ENCODE data around the gene SBF2. TPM values are rescaled to one million over a fixed set of nuclear protein-coding genes. Genes with fewer than 3 reads are reported as not detected.

The SBF2 gene
- total RNA-seq, 2 donors from 2014 or later, result 22.8 to 23.9 TPM

GRCh38 chr11:9740202-9740883 is 553.7 kb downstream of the SBF2 start:
- Histone ChIP-seq H3K9me3 (peaks cover 0 to 11% of the 10 kb centered on the region in 2 donors), H3K4me1 (peaks cover 0 to 9% of the 10 kb centered on the region in 2 donors), H3K4me3 (no peak overlapping the region), H3K36me3 (peaks cover 57% of the 10 kb centered on the region), H3K27me3 (no peaks in the 10 kb centered on the region), H3K27ac (no peak overlapping the region)
- TF ChIP-seq CTCF (IDR thresholded peaks at IDR 0.05), result no peak
- DNase-seq (ENCODE audit: low spot score), result no peak

GRCh38 chr11:9739123-9739900 is 554.7 kb downstream of the SBF2 start:
- H3K4me1 ChIP-seq, result peaks cover 0 to 9% of the 10 kb centered on the region in 2 donors
- H3K4me3 ChIP-seq, result no peak overlapping the region
- peaks cover 0 to 14% of the 10 kb centered on the region in 2 donors for H3K9me3 ChIP-seq
- H3K36me3 ChIP-seq, result peaks cover 65% of the 10 kb centered on the region
- no peak overlapping the region for H3K27ac ChIP-seq
- TF ChIP-seq CTCF (IDR thresholded peaks at IDR 0.05), result no peak
- H3K27me3 ChIP-seq, result no peaks in the 10 kb centered on the region
- no peak for DNase-seq (ENCODE audit: low spot score)

- TF ChIP-seq CTCF (IDR thresholded peaks at IDR 0.05), result no peak
- no peak overlapping the region for H3K4me3 ChIP-seq
- H3K36me3 ChIP-seq, result peaks cover 71% of the 10 kb centered on the region
- peaks cover 0 to 14% of the 10 kb centered on the region in 2 donors for H3K9me3 ChIP-seq
- no peak for DNase-seq (ENCODE audit: low spot score)
- H3K27me3 ChIP-seq, result no peaks in the 10 kb centered on the region
- peaks cover 0 to 9% of the 10 kb centered on the region in 2 donors for H3K4me1 ChIP-seq
- no peak overlapping the region for H3K27ac ChIP-seq
Observed at GRCh38 chr11:9738707-9739106, 555.3 kb downstream of the SBF2 start.

GRCh38 chr11:9738116-9738515 is 555.9 kb downstream of the SBF2 start:
- H3K27ac ChIP-seq, result no peak overlapping the region
- peaks cover 0 to 9% of the 10 kb centered on the region in 2 donors for H3K4me1 ChIP-seq
- H3K4me3 ChIP-seq, result no peak overlapping the region
- no peak for DNase-seq (ENCODE audit: low spot score)
- peaks cover 77% of the 10 kb centered on the region for H3K36me3 ChIP-seq
- no peaks in the 10 kb centered on the region for H3K27me3 ChIP-seq
- H3K9me3 ChIP-seq, result peaks cover 0 to 14% of the 10 kb centered on the region in 2 donors
- no peak for TF ChIP-seq CTCF (IDR thresholded peaks at IDR 0.05)

- no peak overlapping the region for H3K27ac ChIP-seq
- peaks cover 75% of the 10 kb centered on the region for H3K36me3 ChIP-seq
- no peak overlapping the region for H3K4me3 ChIP-seq
- H3K27me3 ChIP-seq, result no peaks in the 10 kb centered on the region
- peaks cover 0 to 14% of the 10 kb centered on the region in 2 donors for H3K9me3 ChIP-seq
- TF ChIP-seq CTCF (IDR thresholded peaks at IDR 0.05), result no peak
- DNase-seq (ENCODE audit: low spot score), result no peak
- H3K4me1 ChIP-seq, result peaks cover 0 to 9% of the 10 kb centered on the region in 2 donors
Observed at GRCh38 chr11:9736365-9736764, 557.7 kb downstream of the SBF2 start.
